ENCODE data around the gene HSD17B3. TPM values are rescaled to one million over a fixed set of nuclear protein-coding genes. Genes with fewer than 3 reads are reported as not detected.
A peak's percentile ranks its signal among the peaks of the same experiment; 100 is the strongest.

The HSD17B3 gene
- total RNA-seq, 1 donor from 2014 or later = not detected

GRCh38 chr9:96251451-96251850 is 50.5 kb downstream of the HSD17B3 start:
- no peaks in the 10 kb centered on the region for H3F3A ChIP-seq (ENCODE audit: low read depth)
- no peaks in the 10 kb centered on the region for H4K20me1 ChIP-seq (ENCODE audit: low read depth)
- no peaks in the 10 kb centered on the region for H3K36me3 ChIP-seq

GRCh38 chr9:96249746-96250145 is 52.2 kb downstream of the HSD17B3 start:
- Mint-ChIP-seq H3K27me3 (ENCODE audit: insufficient read depth, low read depth) (no peaks in the 10 kb centered on the region), H3K4me1 (no peaks in the 10 kb centered on the region), H3K27ac (no peak overlapping the region), H3K4me3 (no peak overlapping the region), H3K36me3 (no peaks in the 10 kb centered on the region), H3K9me3 (no peaks in the 10 kb centered on the region)
- H3K4me2 ChIP-seq = no peak overlapping the region
- TF ChIP-seq EZH2 (IDR thresholded peaks at IDR 0.05) = no peak
- TF ChIP-seq EZH2phosphoT487 (IDR thresholded peaks at IDR 0.05) = no peak
- TF ChIP-seq CTCF (IDR thresholded peaks at IDR 0.05) = no peak
- no peaks in the 10 kb centered on the region for H3F3A ChIP-seq (ENCODE audit: low read depth)
- no peak overlapping the region for H3K4me3 ChIP-seq
- no peaks in the 10 kb centered on the region for H3K4me1 ChIP-seq
- H3K36me3 ChIP-seq = no peaks in the 10 kb centered on the region
- no peaks in the 10 kb centered on the region for H3K79me2 ChIP-seq (ENCODE audit: low read depth)
- H3K27ac ChIP-seq = no peak overlapping the region
- no peak overlapping the region for H2AFZ ChIP-seq (replicated peaks)
- DNase-seq (ENCODE audit: low spot score) = no peak
- no peak overlapping the region for H3K9ac ChIP-seq
- no peaks in the 10 kb centered on the region for H4K20me1 ChIP-seq (ENCODE audit: low read depth)
- no peaks in the 10 kb centered on the region for H3K27me3 ChIP-seq
- H3K9me3 ChIP-seq (ENCODE audit: low read depth) = no peaks in the 10 kb centered on the region

More at GRCh38 chr9:96251451-96251850, 50.5 kb downstream of the HSD17B3 start:
- H3K9ac ChIP-seq = no peak overlapping the region
- no peak overlapping the region for H3K4me3 Mint-ChIP-seq
- H3K4me1 ChIP-seq = no peaks in the 10 kb centered on the region
- H3K9me3 Mint-ChIP-seq = no peaks in the 10 kb centered on the region
- no peaks in the 10 kb centered on the region for H3K9me3 ChIP-seq (ENCODE audit: low read depth)
- TF ChIP-seq EZH2 (IDR thresholded peaks at IDR 0.05) = no peak
- no peak for TF ChIP-seq EZH2phosphoT487 (IDR thresholded peaks at IDR 0.05)
- TF ChIP-seq CTCF (IDR thresholded peaks at IDR 0.05) = no peak
- H3K27ac ChIP-seq = no peak overlapping the region
- H3K27me3 ChIP-seq = no peaks in the 10 kb centered on the region
- no peak overlapping the region for H3K4me3 ChIP-seq
- no peak overlapping the region for H3K27ac Mint-ChIP-seq
- DNase-seq (ENCODE audit: low spot score) = no peak
- no peaks in the 10 kb centered on the region for H3K4me1 Mint-ChIP-seq
- no peaks in the 10 kb centered on the region for H3K36me3 Mint-ChIP-seq
- H3K4me2 ChIP-seq = no peak overlapping the region
- no peaks in the 10 kb centered on the region for H3K27me3 Mint-ChIP-seq (ENCODE audit: insufficient read depth, low read depth)
- no peak overlapping the region for H2AFZ ChIP-seq (replicated peaks)
- no peaks in the 10 kb centered on the region for H3K79me2 ChIP-seq (ENCODE audit: low read depth)

GRCh38 chr9:96246267-96246671 is 55.7 kb downstream of the HSD17B3 start:
- H3K9ac ChIP-seq = no peak overlapping the region
- H3K79me2 ChIP-seq (ENCODE audit: low read depth) = no peaks in the 10 kb centered on the region
- no peaks in the 10 kb centered on the region for H3K36me3 ChIP-seq
- TF ChIP-seq EZH2phosphoT487 (IDR thresholded peaks at IDR 0.05) = no peak
- TF ChIP-seq EZH2 (IDR thresholded peaks at IDR 0.05) = no peak
- no peak overlapping the region for H3K4me2 ChIP-seq
- H3K9me3 ChIP-seq (ENCODE audit: low read depth) = no peaks in the 10 kb centered on the region
- no peak for DNase-seq (ENCODE audit: low spot score)
- Mint-ChIP-seq H3K36me3 (no peaks in the 10 kb centered on the region), H3K27ac (no peak overlapping the region), H3K4me1 (peaks cover 11% of the 10 kb centered on the region), H3K4me3 (no peak overlapping the region), H3K9me3 (no peaks in the 10 kb centered on the region), H3K27me3 (ENCODE audit: insufficient read depth, low read depth) (peaks cover 5% of the 10 kb centered on the region)
- no peaks in the 10 kb centered on the region for H3F3A ChIP-seq (ENCODE audit: low read depth)
- H3K27ac ChIP-seq = no peak overlapping the region
- H3K4me3 ChIP-seq = no peak overlapping the region
- H3K4me1 ChIP-seq = no peaks in the 10 kb centered on the region
- H2AFZ ChIP-seq (replicated peaks) = no peak overlapping the region
- no peaks in the 10 kb centered on the region for H3K27me3 ChIP-seq
- H4K20me1 ChIP-seq (ENCODE audit: low read depth) = no peaks in the 10 kb centered on the region

- Mint-ChIP-seq H3K9me3 (no peaks in the 10 kb centered on the region), H3K4me1 (peaks cover 11% of the 10 kb centered on the region), H3K27me3 (ENCODE audit: insufficient read depth, low read depth) (peaks cover 5% of the 10 kb centered on the region), H3K4me3 (no peak overlapping the region), H3K27ac (no peak overlapping the region), H3K36me3 (no peaks in the 10 kb centered on the region)
- Histone ChIP-seq H4K20me1 (ENCODE audit: low read depth) (no peaks in the 10 kb centered on the region), H3K4me3 (no peak overlapping the region), H3K9ac (no peak overlapping the region), H2AFZ (replicated peaks) (no peak overlapping the region), H3K9me3 (ENCODE audit: low read depth) (no peaks in the 10 kb centered on the region), H3K4me1 (no peaks in the 10 kb centered on the region), H3K4me2 (no peak overlapping the region), H3K27me3 (no peaks in the 10 kb centered on the region), H3K79me2 (ENCODE audit: low read depth) (no peaks in the 10 kb centered on the region), H3K36me3 (no peaks in the 10 kb centered on the region), H3F3A (ENCODE audit: low read depth) (no peaks in the 10 kb centered on the region), H3K27ac (no peak overlapping the region)
- TF ChIP-seq CTCF (IDR thresholded peaks at IDR 0.05) = peak; percentile 46
- no peak for TF ChIP-seq EZH2 (IDR thresholded peaks at IDR 0.05)
- DNase-seq (ENCODE audit: low spot score) = peak; percentile 17
Observed at GRCh38 chr9:96245399-96245798, 56.6 kb downstream of the HSD17B3 start.
